Kidney epithelial cell (primary cell): Measurements from ENCODE around the gene DCTN1. TPM values are rescaled to one million over a fixed set of nuclear protein-coding genes. Genes with fewer than 3 reads are reported as not detected.

ENCODE experiments used
- DNase-seq: peaks from one replicate; pipeline ENCODE4 v3.0.0-alpha.2; 2010; ENCODE audit warnings: low read depth
- H3K27me3 ChIP-seq: 2 replicates; pipeline ENCODE4 v1.6.0; 2011; ENCODE audit warnings: low read length; ENCODE audit not compliant: control insufficient read depth, insufficient read depth
- H3K36me3 ChIP-seq: 2 replicates; pipeline ENCODE4 v1.5.1; 2011; ENCODE audit warnings: low read length; ENCODE audit not compliant: control insufficient read depth, insufficient read depth
- H3K4me3 ChIP-seq: 2 replicates; pipeline ENCODE4 v1.5.1; 2011; ENCODE audit warnings: low read depth, mild to moderate bottlenecking, control low read depth, low read length
- CTCF ChIP-seq: IDR thresholded peaks from 2 replicates; pipeline ENCODE4 v1.5.1; 2011; ENCODE audit warnings: mild to moderate bottlenecking, moderate library complexity, low read length, control low read depth, inconsistent platforms; ENCODE audit not compliant: insufficient read depth, poor library complexity, severe bottlenecking
- total RNA-seq: library from RNA; depleted of rRNA; stranded (reverse); fragments of >200 nt; gene quantifications from 2 replicates; pipeline ENCODE4 v1.2.3, GENCODE V29; 2015

The DCTN1 gene
- total RNA-seq, 1 donor from 2014 or later: 129 TPM

GRCh38 chr2:74414881-74415761 lies 35.0 kb upstream of the DCTN1 start:
- DNase-seq: no peak
- Histone ChIP-seq H3K27me3 (no peaks in the 10 kb centered on the region), H3K36me3 (no peaks in the 10 kb centered on the region), H3K4me3 (peak overlapping the region; percentile 36)
- TF ChIP-seq CTCF: peak; percentile 44

- no peak for TF ChIP-seq CTCF
- H3K4me3 ChIP-seq: peak overlapping the region; percentile 36
- no peak for DNase-seq
- H3K36me3 ChIP-seq: no peaks in the 10 kb centered on the region
- no peaks in the 10 kb centered on the region for H3K27me3 ChIP-seq
Observed at GRCh38 chr2:74414441-74414840, 34.3 kb upstream of the DCTN1 start.

GRCh38 chr2:74413001-74413698 lies 33.0 kb upstream of the DCTN1 start:
- no peak for TF ChIP-seq CTCF
- no peaks in the 10 kb centered on the region for H3K27me3 ChIP-seq
- H3K4me3 ChIP-seq: no peak overlapping the region
- DNase-seq: no peak
- no peaks in the 10 kb centered on the region for H3K36me3 ChIP-seq

- TF ChIP-seq CTCF: no peak
- DNase-seq: no peak
Observed at GRCh38 chr2:74407682-74408081, 27.6 kb upstream of the DCTN1 start.

GRCh38 chr2:74406035-74406434 lies 25.9 kb upstream of the DCTN1 start:
- no peak for DNase-seq
- no peak overlapping the region for H3K4me3 ChIP-seq
- no peaks in the 10 kb centered on the region for H3K27me3 ChIP-seq
- TF ChIP-seq CTCF: no peak
- H3K36me3 ChIP-seq: no peaks in the 10 kb centered on the region

More at GRCh38 chr2:74407682-74408081, 27.6 kb upstream of the DCTN1 start:
- no peak overlapping the region for H3K4me3 ChIP-seq
- H3K27me3 ChIP-seq: no peaks in the 10 kb centered on the region
- H3K36me3 ChIP-seq: no peaks in the 10 kb centered on the region

GRCh38 chr2:74401891-74402290 lies 21.8 kb upstream of the DCTN1 start:
- H3K4me3 ChIP-seq: no peak overlapping the region
- TF ChIP-seq CTCF: no peak
- no peaks in the 10 kb centered on the region for H3K27me3 ChIP-seq
- no peaks in the 10 kb centered on the region for H3K36me3 ChIP-seq
- no peak for DNase-seq
